Common myeloid progenitor, CD34-positive (primary cell): ENCODE data around the gene GIMAP4. TPM values are rescaled to one million over a fixed set of nuclear protein-coding genes. Genes with fewer than 3 reads are reported as not detected.
A peak's percentile ranks its signal among the peaks of the same experiment; 100 is the strongest.
"Not testable (repeated sequence)": the region's sequence is repeated elsewhere in the genome, so short reads cannot be mapped to it uniquely, and the experiment has no call there.

Experiments used
- CTCF ChIA-PET: fragments of 350-600 bp; sonication (Branson Sonifier 250); formaldehyde crosslinking; loops from one replicate; lab custom pipeline; 2021; ENCODE audit warnings: antibody characterized with exemption; lab: Charles Lee
- POLR2A ChIA-PET: fragments of 350-600 bp; sonication (Branson Sonifier 250); formaldehyde crosslinking; loops from one replicate; lab custom pipeline; 2021; ENCODE audit warnings: antibody characterized with exemption; lab: Charles Lee
- DNase-seq, 3 donors: peaks; one replicate each; pipeline versions ENCODE4 v3.0.0 to v3.0.0-alpha.2; 2013
- H3K27ac ChIP-seq, 2 experiments: 1 replicate in 1 of 2; 2 replicates in 1 of 2; pipeline ENCODE4 v1.7.0; 2013; ENCODE audit warnings: inconsistent platforms in 2 of 2, low read length in 2 of 2, mild to moderate bottlenecking in 2 of 2, low read depth in 1 of 2, moderate library complexity in 1 of 2; ENCODE audit not compliant: severe bottlenecking in 2 of 2, insufficient read depth in 1 of 2, poor library complexity in 1 of 2
- H3K27me3 ChIP-seq, 5 experiments: replicated peaks in 2 of 5; 1 replicate in 3 of 5; 2 replicates in 2 of 5; pipeline versions ENCODE4 v1.6.1 to v1.7.0; 2013; ENCODE audit warnings: low read length in 4 of 5, mild to moderate bottlenecking in 2 of 5, moderate library complexity in 2 of 5, inconsistent platforms in 1 of 5; ENCODE audit not compliant: insufficient read depth in 5 of 5, control insufficient read depth in 4 of 5
- H3K36me3 ChIP-seq, 4 experiments: 1 replicate in 2 of 4; 2 replicates in 2 of 4; pipeline versions ENCODE4 v1.6.1 to v1.7.0; 2013; ENCODE audit warnings: low read length in 3 of 4, control low read depth in 1 of 4, mild to moderate bottlenecking in 1 of 4; ENCODE audit not compliant: control insufficient read depth in 4 of 4, insufficient read depth in 4 of 4
- H3K4me1 ChIP-seq, 4 experiments: 1 replicate in 3 of 4; 2 replicates in 1 of 4; pipeline versions ENCODE4 v1.6.1 to v1.7.1; 2013; ENCODE audit warnings: low read length in 3 of 4, mild to moderate bottlenecking in 3 of 4, control low read depth in 1 of 4, inconsistent platforms in 1 of 4, moderate library complexity in 1 of 4; ENCODE audit not compliant: control insufficient read depth in 4 of 4, insufficient read depth in 4 of 4; ENCODE audit errors: control extremely low read depth in 1 of 4
- H3K4me3 ChIP-seq, 7 experiments: 1 replicate in 4 of 7; 2 replicates in 3 of 7; pipeline versions ENCODE4 v1.5.1 to v1.7.0; 2013; ENCODE audit warnings: mild to moderate bottlenecking in 7 of 7, low read length in 6 of 7, moderate library complexity in 6 of 7, inconsistent platforms in 2 of 7, low read depth in 2 of 7, control low read depth in 1 of 7; ENCODE audit not compliant: insufficient read depth in 4 of 7, control insufficient read depth in 1 of 7; ENCODE audit errors: extremely low read depth in 1 of 7
- H3K9me3 ChIP-seq, 5 experiments: 1 replicate in 4 of 5; 2 replicates in 1 of 5; pipeline versions ENCODE4 v1.6.1 to v1.7.1; 2013; ENCODE audit warnings: low read length in 4 of 5, mild to moderate bottlenecking in 2 of 5, inconsistent platforms in 1 of 5, low read depth in 1 of 5, moderate library complexity in 1 of 5; ENCODE audit not compliant: control insufficient read depth in 4 of 5, insufficient read depth in 2 of 5; ENCODE audit errors: control extremely low read depth in 1 of 5
- WGBS: methylation state at CpG from one replicate; pipeline ENCODE4 v1.1.5; 2013; ENCODE audit not compliant: insufficient coverage; 5-methylcytosine and 5-hydroxymethylcytosine counted together
- polyA plus RNA-seq: library from polyadenylated mRNA; unstranded; fragments of 120-200 nt; gene quantifications from one replicate; pipeline ENCODE4 v1.2.1, GENCODE V29; 2013

Gene GIMAP4
- polyA plus RNA-seq = 1.0 TPM

GRCh38 chr7:150567169-150567568, at the start of gene GIMAP4:
Gene GIMAP4 (plus strand): TSS chr7:150567390. CDS start chr7:150569902, 2,512 bp downstream.
- Histone ChIP-seq H3K4me1 (peaks cover 0 to 15% (median 13%) of the 10 kb centered on the region in 4 experiments), H3K4me3 (peak within 1 kb of the TSS in 4 of 7 experiments; percentile 2 to 44 (median 20)), H3K9me3 (no peaks in the 10 kb centered on the region), H3K36me3 (no peaks in the 10 kb centered on the region), H3K27me3 (no peaks in the 10 kb centered on the region), H3K27ac (no peak within 1 kb of the TSS)
- POLR2A ChIA-PET = no interaction called here
- DNase-seq = no peak
- CTCF ChIA-PET = no interaction called here
- 46% methylated on average over 9 of the region's 9 CpGs for WGBS

- no peak overlapping the region for H3K27ac ChIP-seq
- peaks cover 0 to 27% (median 6%) of the 10 kb centered on the region in 5 experiments for H3K9me3 ChIP-seq
- H3K4me1 ChIP-seq = peaks cover 0 to 16% (median 10%) of the 10 kb centered on the region in 4 experiments
- no peak for DNase-seq
- POLR2A ChIA-PET = no interaction called here
- H3K36me3 ChIP-seq = peaks cover 12 to 31% (median 17%) of the 10 kb centered on the region in 4 experiments
- CTCF ChIA-PET = interaction anchor here (0.6 kb wide), 1 partner anchor 76 kb away, joined by 3 read pairs; no protein-coding TSS in a partner anchor
- no CpG with 5 or more reads among the region's 2 CpGs for WGBS
- H3K4me3 ChIP-seq = no peak overlapping the region
- H3K27me3 ChIP-seq = no peaks in the 10 kb centered on the region
Measured at GRCh38 chr7:150519310-150519709, 47.9 kb upstream of the GIMAP4 start.

- POLR2A ChIA-PET = no interaction called here
- no peaks in the 10 kb centered on the region for H3K27me3 ChIP-seq
- H3K36me3 ChIP-seq = peaks cover 12 to 31% (median 17%) of the 10 kb centered on the region in 4 experiments
- WGBS = 88% methylated on average over 8 of the region's 8 CpGs
- CTCF ChIA-PET = interaction anchor here (0.6 kb wide), 1 partner anchor 75 kb away, joined by 3 read pairs; no protein-coding TSS in a partner anchor
- DNase-seq = no peak
- peak overlapping the region in 1 of 7 experiments; percentile 11 for H3K4me3 ChIP-seq
- H3K4me1 ChIP-seq = peaks cover 0 to 13% (median 8%) of the 10 kb centered on the region in 4 experiments
- H3K27ac ChIP-seq = no peak overlapping the region
- peaks cover 0 to 27% (median 6%) of the 10 kb centered on the region in 5 experiments for H3K9me3 ChIP-seq
Measured at GRCh38 chr7:150520145-150520544, 47.0 kb upstream of the GIMAP4 start.

- H3K27ac ChIP-seq, POLR2A ChIA-PET, DNase-seq, H3K4me3 ChIP-seq, H3K27me3 ChIP-seq, CTCF ChIA-PET, H3K4me1 ChIP-seq: not testable (repeated sequence)
- WGBS = 84% methylated on average over 5 of the region's 6 CpGs
- peaks cover 12 to 31% (median 17%) of the 10 kb centered on the region in 4 experiments for H3K36me3 ChIP-seq
- H3K9me3 ChIP-seq = peaks cover 0 to 35% (median 6%) of the 10 kb centered on the region in 5 experiments
Measured at GRCh38 chr7:150522931-150523330, 44.3 kb upstream of the GIMAP4 start.

GRCh38 chr7:150524018-150524417, 43.2 kb upstream of the GIMAP4 start:
- POLR2A ChIA-PET = no interaction called here
- H3K27ac ChIP-seq = no peak overlapping the region

GRCh38 chr7:150531704-150532103, 35.5 kb upstream of the GIMAP4 start:
- ChIA-PET POLR2A (no interaction called here), CTCF (no interaction called here)
- 100% methylated on average over 1 of the region's 1 CpG for WGBS
- Histone ChIP-seq H3K36me3 (no peaks in the 10 kb centered on the region), H3K27ac (no peak overlapping the region), H3K9me3 (peaks cover 7 to 76% (median 12%) of the 10 kb centered on the region in 5 experiments), H3K4me1 (no peaks in the 10 kb centered on the region), H3K4me3 (no peak overlapping the region), H3K27me3 (no peaks in the 10 kb centered on the region)
- peak; percentile 13 to 48 (median 35) for DNase-seq

More at GRCh38 chr7:150524018-150524417, 43.2 kb upstream of the GIMAP4 start:
- Histone ChIP-seq H3K27me3 (no peaks in the 10 kb centered on the region), H3K4me1 (no peaks in the 10 kb centered on the region), H3K4me3 (no peak overlapping the region), H3K36me3 (peaks cover 12 to 29% (median 17%) of the 10 kb centered on the region in 4 experiments), H3K9me3 (peaks cover 0 to 39% (median 6%) of the 10 kb centered on the region in 5 experiments)
- no peak for DNase-seq
- CTCF ChIA-PET = no interaction called here
- 92% methylated on average over 2 of the region's 2 CpGs for WGBS

- no CpG with 5 or more reads among the region's 2 CpGs for WGBS
- no peaks in the 10 kb centered on the region for H3K4me1 ChIP-seq
- no peaks in the 10 kb centered on the region for H3K36me3 ChIP-seq
- CTCF ChIA-PET = interaction anchor here (0.8 to 1.6 kb wide), 2 partner anchors 21 to 147 kb away, joined by 3 read pairs; partner anchors contain the start of gene GIMAP2
- H3K27me3 ChIP-seq = no peaks in the 10 kb centered on the region
- peak in 2 of 3 donors; percentile 62 for DNase-seq
- POLR2A ChIA-PET = no interaction called here
- H3K4me3 ChIP-seq = no peak overlapping the region
- H3K27ac ChIP-seq = no peak overlapping the region
- peaks cover 8 to 74% (median 29%) of the 10 kb centered on the region in 5 experiments for H3K9me3 ChIP-seq
Measured at GRCh38 chr7:150538259-150538658, 28.9 kb upstream of the GIMAP4 start.
